NT2/D1 (cell line): ENCODE measurements around the gene EXD3.

Experiments used
- SUZ12 ChIP-seq: IDR thresholded peaks from 2 replicates; pipeline ENCODE4 v1.6.1; 2011; ENCODE audit not compliant: insufficient read length, insufficient read depth; ENCODE audit errors: extremely low read depth
- YY1 ChIP-seq: IDR thresholded peaks from 2 replicates; pipeline ENCODE4 v1.6.1; 2011; ENCODE audit not compliant: insufficient read length, insufficient read depth
- ZNF274 ChIP-seq: IDR thresholded peaks from 2 replicates; pipeline ENCODE4 v1.6.1; 2011; ENCODE audit warnings: mild to moderate bottlenecking, low read depth, low read length

GRCh38 chr9:137383784-137384756 lies 38.9 kb downstream of the EXD3 start:
- TF ChIP-seq ZNF274, result no peak
- TF ChIP-seq YY1, result no peak
- TF ChIP-seq SUZ12, result no peak
